Mononuclear cell (primary cell): Measurements from ENCODE around the gene SPSB3. TPM values are rescaled to one million over a fixed set of nuclear protein-coding genes. Genes with fewer than 3 reads are reported as not detected.

Source experiments
- H3K27me3 ChIP-seq: 2 replicates; pipeline ENCODE4 v1.6.0; 2011; ENCODE audit warnings: low read length, control low read depth; ENCODE audit not compliant: insufficient read depth
- H3K4me1 ChIP-seq: 2 replicates; pipeline ENCODE4 v1.5.1; 2011; ENCODE audit warnings: mild to moderate bottlenecking, low read length, control low read depth; ENCODE audit not compliant: insufficient read depth
- H3K4me3 ChIP-seq: 2 replicates; pipeline ENCODE4 v1.5.1; 2011; ENCODE audit warnings: mild to moderate bottlenecking, low read length, moderate library complexity
- H3K9me3 ChIP-seq: 2 replicates; pipeline ENCODE4 v1.5.1; 2011; ENCODE audit warnings: low read depth, mild to moderate bottlenecking, control low read depth, low read length
- total RNA-seq: library from RNA; depleted of rRNA; stranded (reverse); fragments of >200 nt; gene quantifications from one replicate; pipeline ENCODE4 v1.2.3, GENCODE V29; 2012

Gene SPSB3
- total RNA-seq, 1 donor = 40.0 TPM

GRCh38 chr16:1757714-1758461, 24.5 kb downstream of the SPSB3 start:
- Histone ChIP-seq H3K4me1 (no peaks in the 10 kb centered on the region), H3K9me3 (no peaks in the 10 kb centered on the region), H3K27me3 (no peaks in the 10 kb centered on the region), H3K4me3 (no peak overlapping the region)

GRCh38 chr16:1754204-1754603, 28.2 kb downstream of the SPSB3 start:
- Histone ChIP-seq H3K9me3 (no peaks in the 10 kb centered on the region), H3K4me1 (no peaks in the 10 kb centered on the region), H3K4me3 (no peak overlapping the region), H3K27me3 (no peaks in the 10 kb centered on the region)

- H3K27me3 ChIP-seq = no peaks in the 10 kb centered on the region
- no peaks in the 10 kb centered on the region for H3K9me3 ChIP-seq
- H3K4me3 ChIP-seq = no peak overlapping the region
- H3K4me1 ChIP-seq = no peaks in the 10 kb centered on the region
These were observed 29.5 kb downstream of the SPSB3 start for GRCh38 chr16:1752853-1753252.

GRCh38 chr16:1751946-1752345, 30.4 kb downstream of the SPSB3 start:
- Histone ChIP-seq H3K4me1 (no peaks in the 10 kb centered on the region), H3K4me3 (no peak overlapping the region), H3K9me3 (no peaks in the 10 kb centered on the region), H3K27me3 (no peaks in the 10 kb centered on the region)

- Histone ChIP-seq H3K4me3 (no peak overlapping the region), H3K27me3 (no peaks in the 10 kb centered on the region), H3K9me3 (no peaks in the 10 kb centered on the region), H3K4me1 (no peaks in the 10 kb centered on the region)
These were observed 32.9 kb downstream of the SPSB3 start for GRCh38 chr16:1749152-1750117.

- H3K4me1 ChIP-seq = no peaks in the 10 kb centered on the region
- H3K4me3 ChIP-seq = no peak overlapping the region
- no peaks in the 10 kb centered on the region for H3K27me3 ChIP-seq
- H3K9me3 ChIP-seq = no peaks in the 10 kb centered on the region
These were observed 34.4 kb downstream of the SPSB3 start for GRCh38 chr16:1747934-1748333.

- no peaks in the 10 kb centered on the region for H3K4me1 ChIP-seq
- H3K9me3 ChIP-seq = no peaks in the 10 kb centered on the region
- no peaks in the 10 kb centered on the region for H3K27me3 ChIP-seq
- no peak overlapping the region for H3K4me3 ChIP-seq
These were observed 35.6 kb downstream of the SPSB3 start for GRCh38 chr16:1746693-1747195.

GRCh38 chr16:1745900-1746692, 36.3 kb downstream of the SPSB3 start:
- no peaks in the 10 kb centered on the region for H3K27me3 ChIP-seq
- H3K9me3 ChIP-seq = no peaks in the 10 kb centered on the region
- H3K4me1 ChIP-seq = no peaks in the 10 kb centered on the region

GRCh38 chr16:1745181-1745899, 37.0 kb downstream of the SPSB3 start:
- no peaks in the 10 kb centered on the region for H3K27me3 ChIP-seq
- no peaks in the 10 kb centered on the region for H3K4me1 ChIP-seq
- H3K4me3 ChIP-seq = no peak overlapping the region
- no peaks in the 10 kb centered on the region for H3K9me3 ChIP-seq

More at GRCh38 chr16:1745900-1746692, 36.3 kb downstream of the SPSB3 start:
- no peak overlapping the region for H3K4me3 ChIP-seq

- Histone ChIP-seq H3K4me1 (no peaks in the 10 kb centered on the region), H3K9me3 (no peaks in the 10 kb centered on the region), H3K4me3 (no peak overlapping the region)
These were observed 38.0 kb downstream of the SPSB3 start for GRCh38 chr16:1744338-1744840.

GRCh38 chr16:1743376-1744337, 38.7 kb downstream of the SPSB3 start:
- H3K9me3 ChIP-seq = no peaks in the 10 kb centered on the region
- H3K27me3 ChIP-seq = no peaks in the 10 kb centered on the region
- no peaks in the 10 kb centered on the region for H3K4me1 ChIP-seq
- no peak overlapping the region for H3K4me3 ChIP-seq

More at GRCh38 chr16:1744338-1744840, 38.0 kb downstream of the SPSB3 start:
- no peaks in the 10 kb centered on the region for H3K27me3 ChIP-seq

GRCh38 chr16:1741553-1742165, 40.7 kb downstream of the SPSB3 start:
- Histone ChIP-seq H3K4me1 (no peaks in the 10 kb centered on the region), H3K9me3 (no peaks in the 10 kb centered on the region), H3K27me3 (no peaks in the 10 kb centered on the region), H3K4me3 (no peak overlapping the region)
